NOMO-1 treated with dmso at 0.1 percent for 144 hours (cell line): ENCODE measurements around the gene A3GALT2.

Experiments used
- DNase-seq: peaks from one replicate; lab custom pipeline; 2025; ENCODE audit not compliant: unreplicated experiment; lab: John Stamatoyannopoulos, UW

A3GALT2 gene

GRCh38 chr1:33332881-33333280 is 12.0 kb upstream of the A3GALT2 start:
- no peak for DNase-seq

DNA sequence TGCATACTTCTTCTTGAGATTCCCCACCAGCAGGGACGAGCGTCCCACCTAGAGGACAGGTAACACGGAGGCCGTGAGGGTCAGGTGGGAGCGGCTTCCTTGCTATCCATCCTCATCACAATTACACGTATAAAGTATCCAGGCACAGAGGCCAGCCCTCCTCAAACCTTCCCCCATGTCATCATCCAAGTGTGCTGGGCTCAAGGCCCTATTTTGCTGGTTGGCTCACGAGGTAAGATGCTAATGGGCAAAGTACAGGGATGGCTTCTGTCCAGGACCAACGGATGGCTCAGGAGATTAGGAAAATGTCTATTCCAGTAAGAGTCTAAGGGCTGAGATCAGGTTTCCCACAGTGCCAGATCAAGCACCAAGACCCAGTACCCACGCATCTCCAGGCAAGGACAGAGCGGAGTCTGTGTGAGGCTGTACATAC is 11.5 kb upstream of the A3GALT2 start:
- DNase-seq: no peak

GRCh38 chr1:33331444-33332356 is 10.8 kb upstream of the A3GALT2 start:
- DNase-seq: no peak

- no peak for DNase-seq
Measured at GRCh38 chr1:33330906-33331305, 10.0 kb upstream of the A3GALT2 start.

GRCh38 chr1:33330361-33330890 is 9.5 kb upstream of the A3GALT2 start:
- DNase-seq: no peak

DNA sequence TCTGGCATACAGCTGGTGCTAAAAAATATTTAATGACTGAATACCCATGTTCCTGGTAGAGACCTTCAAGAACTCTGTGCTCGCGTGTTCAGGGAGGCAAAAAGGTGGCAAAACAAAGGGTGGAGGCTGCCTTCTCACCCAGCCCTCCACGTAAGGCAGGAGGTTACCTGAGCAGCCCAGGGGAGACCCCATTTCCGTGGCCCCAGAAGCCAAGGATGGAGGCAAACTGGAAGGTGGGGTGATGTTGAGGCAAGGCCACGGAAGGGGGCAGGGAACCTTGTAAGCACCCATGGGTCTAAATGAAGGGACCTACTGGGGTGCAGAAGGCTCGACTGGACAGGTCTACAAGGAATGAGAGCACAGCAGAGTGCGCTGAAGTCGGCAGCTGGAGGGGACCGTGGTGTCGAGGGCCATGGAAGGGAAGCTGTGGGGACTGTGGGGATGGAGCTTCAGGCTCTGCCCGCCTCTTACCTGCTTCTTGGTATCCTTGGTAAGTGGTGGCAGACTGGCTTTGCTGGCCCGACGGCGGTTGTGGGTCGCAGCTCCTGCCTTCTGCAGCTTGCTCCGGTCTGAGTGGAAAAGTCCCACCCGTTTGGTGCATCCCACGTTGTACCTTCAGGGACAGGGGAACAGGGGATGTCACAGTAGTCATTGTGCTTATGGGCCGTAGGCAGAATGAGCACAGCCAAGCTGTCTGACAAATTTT is 8.9 kb upstream of the A3GALT2 start:
- no peak for DNase-seq

GRCh38 chr1:33328817-33329216 is 7.9 kb upstream of the A3GALT2 start:
- DNase-seq: no peak

- no peak for DNase-seq
Measured at GRCh38 chr1:33327587-33328325, 6.9 kb upstream of the A3GALT2 start.

- DNase-seq: peak; percentile 38
Measured at GRCh38 chr1:33326785-33327184, 5.9 kb upstream of the A3GALT2 start.

DNA sequence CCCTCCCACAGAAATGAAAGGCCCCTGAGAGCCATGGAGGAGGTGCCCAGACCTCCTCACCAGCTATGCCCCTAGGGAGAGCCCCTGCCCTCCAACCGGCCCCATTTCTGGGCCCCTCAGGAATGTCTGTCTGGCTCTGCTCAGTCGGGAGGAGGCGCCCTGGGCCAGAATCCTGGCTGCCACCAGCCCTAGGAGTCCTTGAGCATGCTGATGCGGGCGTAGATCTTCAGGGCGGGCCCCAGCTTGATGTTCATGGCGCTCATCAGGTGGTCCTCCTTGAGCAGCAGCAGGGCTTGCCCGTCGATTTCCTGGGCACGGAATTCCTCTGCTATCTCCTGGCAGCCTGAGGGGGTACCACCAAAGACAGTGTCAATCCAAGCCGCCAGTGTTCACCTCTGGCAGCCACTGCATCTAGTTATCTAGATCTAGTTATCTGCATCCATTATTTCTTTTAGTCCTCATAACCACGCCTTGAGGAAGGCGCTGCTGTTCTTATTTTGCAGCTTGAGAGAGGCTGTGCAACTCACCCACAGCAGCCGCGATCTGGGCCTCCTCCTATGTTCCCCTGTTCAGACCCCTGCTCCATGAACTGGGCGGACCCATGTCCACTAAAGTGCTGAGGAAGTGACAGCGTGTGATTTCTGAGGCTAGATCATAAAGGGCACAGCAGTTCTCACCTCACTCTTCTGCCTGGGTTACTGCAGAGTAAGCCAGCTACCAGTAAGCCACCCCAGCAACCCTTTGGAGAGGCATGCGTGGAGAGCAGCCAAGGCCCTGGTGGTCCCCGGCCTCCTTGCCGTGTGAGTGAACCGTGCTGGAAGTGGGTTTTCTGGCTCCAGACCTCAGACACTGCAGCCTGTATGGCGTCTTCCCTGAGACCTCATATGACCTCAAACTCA is 4.0 kb upstream of the A3GALT2 start:
- no peak for DNase-seq

GRCh38 chr1:33323663-33324477 is 3.0 kb upstream of the A3GALT2 start:
- no peak for DNase-seq

GRCh38 chr1:33322870-33323585 is 2.1 kb upstream of the A3GALT2 start:
- no peak for DNase-seq

DNA sequence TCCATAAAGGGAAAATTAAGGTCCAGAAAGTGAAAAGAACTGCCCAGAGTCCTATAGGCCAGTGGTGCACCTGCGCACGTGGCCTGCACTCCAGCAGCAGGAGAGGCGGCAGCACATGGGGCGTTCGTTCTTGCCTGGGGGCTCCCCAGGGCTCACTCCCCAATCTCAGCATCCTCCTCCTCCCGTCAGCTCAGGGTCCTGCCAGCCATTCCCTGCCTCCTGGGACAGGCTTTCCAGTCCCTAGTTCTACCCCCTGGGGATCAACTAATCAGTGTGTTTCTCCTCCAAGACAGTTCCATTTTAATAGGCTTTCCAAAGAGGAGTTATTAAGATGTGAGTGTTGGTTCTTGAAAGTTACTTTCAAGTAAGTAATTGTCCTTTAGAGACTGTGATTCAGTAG is 1.2 kb upstream of the A3GALT2 start:
- no peak for DNase-seq

GRCh38 chr1:33321178-33321577 is 280 bp upstream of the A3GALT2 start:
- no peak for DNase-seq

DNA sequence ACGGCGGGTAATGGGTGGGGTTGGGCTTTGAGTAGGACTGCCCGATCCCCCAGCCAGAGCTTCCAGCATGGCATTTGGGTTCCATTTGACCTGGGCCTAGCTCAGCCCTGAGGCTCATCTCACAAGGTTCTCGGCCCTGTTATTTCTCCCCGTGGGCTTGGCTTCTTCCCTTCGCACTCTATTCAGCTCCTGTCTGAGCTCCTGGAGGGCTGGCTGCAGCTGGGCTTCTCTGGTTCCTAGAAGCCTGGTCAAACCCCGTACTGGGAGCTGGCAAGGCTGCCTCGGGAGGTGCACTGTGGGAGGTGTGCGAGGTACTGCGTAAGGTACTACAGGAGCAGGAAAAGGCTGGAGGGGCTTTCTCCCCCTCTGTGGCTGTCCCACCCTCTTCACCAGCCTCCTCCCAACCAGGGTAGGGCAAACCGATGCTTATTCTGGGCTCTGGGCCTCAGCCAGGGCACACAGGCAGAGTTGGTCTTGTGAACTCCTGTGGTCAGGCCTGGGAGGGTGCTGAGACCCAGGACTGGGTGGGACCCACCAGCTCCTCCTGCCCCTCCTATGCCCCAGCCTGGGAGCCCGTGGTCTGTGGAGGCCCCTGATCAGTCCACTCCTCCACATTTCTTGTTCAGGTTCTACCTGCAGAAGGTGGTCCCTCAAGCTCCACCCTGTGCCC is 814 bp downstream of the A3GALT2 start:
- no peak for DNase-seq

- DNase-seq: no peak
Measured at GRCh38 chr1:33319186-33319948, 1.5 kb downstream of the A3GALT2 start.

DNA sequence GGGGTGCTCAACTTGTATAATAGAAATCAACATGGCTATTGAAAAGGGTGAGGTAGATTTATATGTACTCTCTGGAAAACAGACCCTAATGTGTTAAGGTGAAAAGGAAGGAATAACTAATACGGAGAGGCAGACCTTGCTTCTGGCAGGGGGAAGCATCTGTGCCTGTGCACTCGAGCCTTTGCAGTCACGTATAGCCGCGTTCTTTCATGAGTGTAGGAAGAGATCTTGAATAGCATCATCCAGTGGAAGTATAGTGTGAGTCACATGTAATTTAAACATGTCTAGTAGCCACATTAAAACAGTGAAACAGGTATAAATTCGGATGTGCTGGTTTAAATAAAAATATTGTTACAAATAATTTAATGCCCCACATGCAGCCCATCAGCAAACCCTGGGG is 3.0 kb downstream of the A3GALT2 start:
- DNase-seq: no peak

GRCh38 chr1:33317354-33317753 is 3.5 kb downstream of the A3GALT2 start:
- DNase-seq: no peak
